Brain microvascular endothelial cell (primary cell): ENCODE measurements around the gene VPS13D.
"Not testable (repeated sequence)": the region's sequence is repeated elsewhere in the genome, so short reads cannot be mapped to it uniquely, and the experiment has no call there.

Source experiments
- DNase-seq: peaks from one replicate; pipeline ENCODE4 v3.0.0-alpha.2; 2020
- H3K27ac ChIP-seq: fragments of 250-450 bp; sonication (Bioruptor Pico); 2 replicates; pipeline ENCODE4 v1.5.1; 2020; ENCODE audit warnings: mild to moderate bottlenecking, moderate library complexity
- H3K27me3 ChIP-seq: fragments of 250-450 bp; sonication (Bioruptor Pico); replicated peaks from 2 replicates; pipeline ENCODE4 v1.5.1; 2020; ENCODE audit warnings: mild to moderate bottlenecking
- H3K36me3 ChIP-seq: fragments of 250-450 bp; sonication (Bioruptor Pico); replicated peaks from 2 replicates; pipeline ENCODE4 v1.5.1; 2020; ENCODE audit warnings: mild to moderate bottlenecking
- H3K4me3 ChIP-seq: 2 replicates; pipeline ENCODE4 v1.5.1; 2011; ENCODE audit warnings: low read depth, mild to moderate bottlenecking, control low read depth, low read length, moderate library complexity
- CTCF ChIP-seq: IDR thresholded peaks from 2 replicates; pipeline ENCODE4 v1.5.1; 2011; ENCODE audit warnings: low read depth, mild to moderate bottlenecking, moderate library complexity, low read length, control low read depth, inconsistent platforms; ENCODE audit errors: missing control alignments
- in situ Hi-C: cut with HindIII; loops from 2 replicates; pipeline ENCODE4 v1.10.0; 2017; ENCODE audit warnings: low sequenced_read_pairs, low pct_ligation_motif_present

The VPS13D gene

GRCh38 chr1:12384836-12385456 is 155.1 kb downstream of the VPS13D start:
- H3K27ac ChIP-seq: no peak overlapping the region
- H3K36me3 ChIP-seq: peaks cover 39% of the 10 kb centered on the region
- no peak overlapping the region for H3K4me3 ChIP-seq
- DNase-seq: no peak
- no peaks in the 10 kb centered on the region for H3K27me3 ChIP-seq
- in situ Hi-C loops: no loop called here
- no peak for TF ChIP-seq CTCF

GRCh38 chr1:12386130-12386529 is 156.3 kb downstream of the VPS13D start:
- no peak for DNase-seq
- no peak overlapping the region for H3K27ac ChIP-seq
- peaks cover 50% of the 10 kb centered on the region for H3K36me3 ChIP-seq
- in situ Hi-C loops: no loop called here
- no peak overlapping the region for H3K4me3 ChIP-seq
- H3K27me3 ChIP-seq: no peaks in the 10 kb centered on the region
- TF ChIP-seq CTCF: no peak

GRCh38 chr1:12387641-12388040 is 157.8 kb downstream of the VPS13D start:
- H3K27ac ChIP-seq: no peak overlapping the region
- H3K4me3 ChIP-seq: no peak overlapping the region
- H3K36me3 ChIP-seq: peaks cover 50% of the 10 kb centered on the region
- TF ChIP-seq CTCF: no peak
- DNase-seq: no peak
- in situ Hi-C loops: no loop called here
- H3K27me3 ChIP-seq: no peaks in the 10 kb centered on the region

- in situ Hi-C loops, H3K27me3 ChIP-seq: not testable (repeated sequence)
- peaks cover 40% of the 10 kb centered on the region for H3K36me3 ChIP-seq
These were observed 160.5 kb downstream of the VPS13D start for GRCh38 chr1:12390296-12390695.

GRCh38 chr1:12397462-12398450 is 167.9 kb downstream of the VPS13D start:
- TF ChIP-seq CTCF: no peak
- H3K36me3 ChIP-seq: peaks cover 6% of the 10 kb centered on the region
- H3K27me3 ChIP-seq: no peaks in the 10 kb centered on the region
- no peak for DNase-seq
- H3K27ac ChIP-seq: no peak overlapping the region
- no peak overlapping the region for H3K4me3 ChIP-seq
- in situ Hi-C loops: no loop called here

More at GRCh38 chr1:12390296-12390695, 160.5 kb downstream of the VPS13D start:
- not testable (repeated sequence) for H3K27ac ChIP-seq, DNase-seq, H3K4me3 ChIP-seq

- no peak for TF ChIP-seq CTCF
- Histone ChIP-seq H3K27me3 (no peaks in the 10 kb centered on the region), H3K36me3 (peaks cover 6% of the 10 kb centered on the region), H3K27ac (no peak overlapping the region), H3K4me3 (no peak overlapping the region)
- DNase-seq: no peak
- in situ Hi-C loops: no loop called here
These were observed 168.6 kb downstream of the VPS13D start for GRCh38 chr1:12398479-12398878.
